ENCODE results near the gene IQSEC1.

The IQSEC1 gene

DNA sequence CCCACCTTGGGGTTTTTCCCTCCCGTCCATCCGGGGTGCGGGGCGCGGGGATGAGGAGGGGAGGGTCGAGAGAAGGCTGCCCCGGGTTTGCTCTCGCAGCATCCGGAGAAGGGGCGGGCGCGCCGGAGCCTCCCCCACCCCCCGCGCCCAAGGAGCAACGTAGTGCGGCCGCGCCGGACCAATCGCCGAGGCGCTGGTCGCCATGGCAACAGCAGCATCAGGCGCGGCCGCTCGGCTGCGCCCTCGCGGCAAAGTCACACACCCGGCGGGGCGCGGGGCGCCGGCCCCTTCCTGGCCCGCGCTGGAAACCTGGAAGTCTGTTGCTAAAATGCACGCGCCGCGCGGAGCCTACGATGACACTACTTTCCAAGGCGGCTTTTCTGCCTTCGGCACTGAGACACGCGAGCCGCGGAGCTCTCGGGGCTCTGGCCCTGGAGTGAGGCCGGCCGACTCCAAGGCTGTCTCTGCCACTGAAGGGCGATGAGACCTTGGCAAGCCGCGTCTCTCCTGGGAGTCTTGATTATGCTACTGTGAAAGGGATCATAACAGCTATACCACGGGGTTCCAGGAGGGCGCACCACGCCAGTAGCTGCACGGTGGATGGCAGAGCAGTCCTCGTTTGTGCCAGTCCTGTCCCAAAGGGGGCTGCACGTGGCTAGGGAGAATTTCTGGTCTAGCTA, at the start of gene IQSEC1:
IQSEC1 (minus strand) TSS at position 104 of the 680 bp plus-strand sequence. CDS start 415 bp downstream, outside the sequence.
- TF ChIP-seq, protein P1, sequence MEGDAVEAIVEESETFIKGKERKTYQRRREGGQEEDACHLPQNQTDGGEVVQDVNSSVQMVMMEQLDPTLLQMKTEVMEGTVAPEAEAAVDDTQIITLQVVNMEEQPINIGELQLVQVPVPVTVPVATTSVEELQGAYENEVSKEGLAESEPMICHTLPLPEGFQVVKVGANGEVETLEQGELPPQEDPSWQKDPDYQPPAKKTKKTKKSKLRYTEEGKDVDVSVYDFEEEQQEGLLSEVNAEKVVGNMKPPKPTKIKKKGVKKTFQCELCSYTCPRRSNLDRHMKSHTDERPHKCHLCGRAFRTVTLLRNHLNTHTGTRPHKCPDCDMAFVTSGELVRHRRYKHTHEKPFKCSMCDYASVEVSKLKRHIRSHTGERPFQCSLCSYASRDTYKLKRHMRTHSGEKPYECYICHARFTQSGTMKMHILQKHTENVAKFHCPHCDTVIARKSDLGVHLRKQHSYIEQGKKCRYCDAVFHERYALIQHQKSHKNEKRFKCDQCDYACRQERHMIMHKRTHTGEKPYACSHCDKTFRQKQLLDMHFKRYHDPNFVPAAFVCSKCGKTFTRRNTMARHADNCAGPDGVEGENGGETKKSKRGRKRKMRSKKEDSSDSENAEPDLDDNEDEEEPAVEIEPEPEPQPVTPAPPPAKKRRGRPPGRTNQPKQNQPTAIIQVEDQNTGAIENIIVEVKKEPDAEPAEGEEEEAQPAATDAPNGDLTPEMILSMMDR (IDR thresholded peaks at IDR 0.05; ENCODE audit: extremely low read depth, insufficient read depth, missing control alignments) = no peak
- in situ Hi-C loops (cut with MboI; ENCODE audit: low pct_unique_long_range_greater_than_20kb, low sequenced_read_pairs, unreplicated experiment) = no loop called here
- peak; percentile 92 for DNase-seq (ENCODE audit: low spot score)

DNA sequence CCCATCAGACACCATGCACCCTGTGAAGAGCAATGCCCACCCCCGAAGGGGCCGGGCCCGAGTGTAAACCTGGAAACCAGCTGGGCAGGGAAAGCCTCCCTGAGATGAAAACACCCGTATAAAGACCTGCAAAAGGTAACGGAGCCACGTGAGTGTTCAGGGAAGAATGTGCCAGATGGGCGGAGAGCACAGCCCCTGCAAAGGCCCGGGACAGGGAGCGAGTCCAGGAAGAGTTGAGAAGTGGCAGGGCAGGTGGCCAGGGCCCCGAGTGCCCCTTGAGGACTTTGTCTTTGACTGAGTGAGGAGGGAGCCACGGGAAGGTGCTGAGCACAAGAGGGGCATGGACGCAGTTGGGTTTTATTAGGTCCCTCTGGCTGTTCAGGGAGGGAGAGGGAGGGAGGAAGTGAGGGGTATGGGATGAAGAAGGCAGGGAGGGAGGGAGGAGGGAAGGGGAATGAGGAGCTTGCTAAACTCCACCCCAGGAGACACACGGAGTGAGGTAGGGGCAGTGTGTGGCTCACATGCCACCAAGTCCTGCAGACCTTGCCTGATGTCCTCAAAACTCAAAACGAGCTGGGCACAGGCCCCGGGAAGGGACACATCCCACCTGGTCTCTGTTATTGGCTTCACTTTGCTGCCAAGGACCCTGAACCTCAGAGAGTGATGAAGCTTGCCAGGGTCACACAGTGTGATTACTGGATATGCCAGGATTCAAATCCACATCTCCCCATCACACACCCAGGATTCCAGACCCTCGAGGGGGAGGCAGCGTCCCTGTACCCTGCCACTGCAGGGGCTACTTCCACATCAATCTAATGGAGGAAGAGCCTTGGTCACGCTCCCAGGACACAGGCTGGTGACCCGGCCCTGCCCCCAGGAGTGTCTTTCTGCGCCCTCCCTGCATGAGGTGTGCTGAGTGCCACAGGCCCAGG, 49.1 kb upstream of the IQSEC1 start:
- TF ChIP-seq, protein P1 (IDR thresholded peaks at IDR 0.05; ENCODE audit: extremely low read depth, insufficient read depth, missing control alignments) = no peak
- in situ Hi-C loops (cut with MboI; ENCODE audit: low pct_unique_long_range_greater_than_20kb, low sequenced_read_pairs, unreplicated experiment) = no loop called here
- DNase-seq (ENCODE audit: low spot score) = no peak

DNA sequence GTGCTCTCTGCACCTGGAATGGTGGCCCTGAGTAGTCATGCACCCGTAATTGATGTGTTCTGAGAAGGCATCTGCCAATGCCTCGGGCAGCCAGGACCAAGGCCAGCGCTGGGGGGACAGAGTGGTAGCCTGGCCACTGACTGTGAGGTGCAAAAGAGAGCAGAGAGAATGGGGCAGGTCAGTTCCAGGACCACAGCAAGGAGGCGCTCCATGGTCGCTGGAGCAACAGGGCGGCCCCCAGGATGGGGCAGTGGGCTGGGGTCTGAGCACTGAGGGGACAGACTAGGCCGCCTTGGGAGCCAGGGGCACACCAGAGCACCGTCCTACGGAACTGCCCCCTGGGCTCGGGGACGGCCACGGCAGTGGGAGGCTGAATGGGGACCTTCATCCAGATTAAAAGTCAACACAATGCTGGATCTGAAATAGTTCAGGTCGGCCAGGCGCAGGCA, 48.3 kb upstream of the IQSEC1 start:
- DNase-seq (ENCODE audit: low spot score) = no peak
- TF ChIP-seq, protein P1 (IDR thresholded peaks at IDR 0.05; ENCODE audit: extremely low read depth, insufficient read depth, missing control alignments) = no peak
- in situ Hi-C loops (cut with MboI; ENCODE audit: low pct_unique_long_range_greater_than_20kb, low sequenced_read_pairs, unreplicated experiment) = no loop called here

DNA sequence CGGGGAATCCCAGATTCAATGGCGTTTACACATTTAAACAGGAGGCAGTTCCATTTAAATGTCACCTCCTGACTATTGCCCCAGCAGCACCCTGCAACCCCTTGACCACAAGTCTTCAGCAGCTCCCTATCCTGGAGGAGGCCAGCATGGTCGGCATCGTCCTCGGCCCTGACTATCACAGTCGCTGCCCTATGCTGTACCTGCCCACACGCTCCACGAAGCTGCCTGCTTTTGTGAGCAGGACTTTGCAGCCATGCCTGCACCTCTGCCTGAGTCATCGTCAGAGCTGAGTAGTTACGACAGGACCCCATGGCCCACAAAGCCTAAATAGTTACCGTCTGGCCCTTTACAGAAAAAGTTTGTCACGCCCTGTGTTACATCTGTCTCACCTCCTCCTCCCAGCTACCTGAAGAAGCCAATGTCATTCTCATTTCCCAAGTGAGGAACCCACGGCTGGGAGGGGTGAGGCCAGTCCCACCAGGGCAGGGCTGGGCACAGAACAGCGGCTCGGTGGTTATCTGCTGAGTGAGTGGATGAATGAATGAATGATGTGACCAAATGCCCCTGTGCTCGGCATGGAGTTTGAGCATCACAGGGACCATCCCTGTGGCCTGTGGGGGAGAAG, 47.8 kb upstream of the IQSEC1 start:
- in situ Hi-C loops (cut with MboI; ENCODE audit: low pct_unique_long_range_greater_than_20kb, low sequenced_read_pairs, unreplicated experiment) = no loop called here
- no peak for DNase-seq (ENCODE audit: low spot score)
- TF ChIP-seq, protein P1 (IDR thresholded peaks at IDR 0.05; ENCODE audit: extremely low read depth, insufficient read depth, missing control alignments) = no peak

DNA sequence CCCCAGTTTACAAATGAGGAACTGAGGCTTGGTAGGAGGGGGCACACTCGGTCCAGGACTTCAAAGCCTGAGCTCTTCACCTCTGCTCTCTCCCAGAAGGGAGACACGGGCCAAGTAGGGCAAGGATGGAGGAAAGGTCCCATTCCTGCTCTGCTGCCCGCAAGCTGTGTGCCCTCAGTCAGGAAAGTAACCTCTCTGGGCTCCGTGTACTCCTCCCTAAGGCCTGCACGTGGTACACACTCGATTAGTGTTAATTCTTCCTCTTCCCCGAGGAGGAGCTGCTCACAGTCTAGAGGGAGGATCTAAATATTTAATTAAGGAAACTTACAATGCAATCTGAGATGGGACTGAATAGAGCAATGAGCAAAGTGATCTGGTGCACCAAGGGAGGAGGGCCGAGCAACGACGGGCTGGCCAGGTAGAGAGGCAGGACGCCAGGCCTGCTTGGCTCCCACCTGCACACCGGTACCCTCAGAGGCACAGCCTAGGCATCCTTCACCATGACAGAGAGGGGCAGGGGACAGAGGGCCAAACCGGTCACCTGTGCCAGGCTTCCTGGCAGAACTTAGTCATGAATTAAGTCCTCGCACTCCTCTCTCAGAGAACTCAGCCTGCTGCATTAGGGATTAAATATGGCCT, 47.2 kb upstream of the IQSEC1 start:
- in situ Hi-C loops (cut with MboI; ENCODE audit: low pct_unique_long_range_greater_than_20kb, low sequenced_read_pairs, unreplicated experiment) = no loop called here
- TF ChIP-seq, protein P1 (IDR thresholded peaks at IDR 0.05; ENCODE audit: extremely low read depth, insufficient read depth, missing control alignments) = no peak
- no peak for DNase-seq (ENCODE audit: low spot score)
